GM12864 (cell line): ENCODE data around the gene CEACAM4.
"Not testable (repeated sequence)": the region's sequence is repeated elsewhere in the genome, so short reads cannot be mapped to it uniquely, and the experiment has no call there.

Experiments used
- DNase-seq: peaks from one replicate; pipeline ENCODE4 v3.0.0-alpha.2; 2011; ENCODE audit warnings: low read depth
- H3K4me3 ChIP-seq: 2 replicates; pipeline ENCODE4 v1.5.1; 2011; ENCODE audit warnings: mild to moderate bottlenecking, low read depth, low read length, control low read depth
- CTCF ChIP-seq: IDR thresholded peaks from 2 replicates; pipeline ENCODE4 v1.5.1; 2011; ENCODE audit warnings: low read depth, mild to moderate bottlenecking, moderate library complexity, low read length, control low read depth, inconsistent platforms; ENCODE audit errors: missing control alignments

CEACAM4 gene

GRCh38 chr19:41626877-41627276, at the start of gene CEACAM4:
Gene CEACAM4 (minus strand): TSS chr19:41627074. CDS start chr19:41626963, 111 bp downstream.
- no peak for TF ChIP-seq CTCF
- no peak for DNase-seq
- no peak within 1 kb of the TSS for H3K4me3 ChIP-seq

- H3K4me3 ChIP-seq, result no peak overlapping the region
- no peak for TF ChIP-seq CTCF
- no peak for DNase-seq
Measured at GRCh38 chr19:41671486-41671885, 44.6 kb upstream of the CEACAM4 start.

GRCh38 chr19:41670755-41671154, 43.9 kb upstream of the CEACAM4 start:
- TF ChIP-seq CTCF, result no peak
- no peak for DNase-seq
- no peak overlapping the region for H3K4me3 ChIP-seq

- DNase-seq, result no peak
- H3K4me3 ChIP-seq, result no peak overlapping the region
- no peak for TF ChIP-seq CTCF
Measured at GRCh38 chr19:41668315-41668714, 41.4 kb upstream of the CEACAM4 start.

GRCh38 chr19:41666075-41666474, 39.2 kb upstream of the CEACAM4 start:
- no peak overlapping the region for H3K4me3 ChIP-seq
- DNase-seq, result no peak
- TF ChIP-seq CTCF, result no peak

GRCh38 chr19:41657157-41657556, 30.3 kb upstream of the CEACAM4 start:
- TF ChIP-seq CTCF, result no peak
- DNase-seq, result no peak
- no peak overlapping the region for H3K4me3 ChIP-seq

GRCh38 chr19:41656756-41657155, 29.9 kb upstream of the CEACAM4 start:
- not testable (repeated sequence) for DNase-seq, H3K4me3 ChIP-seq

- no peak for DNase-seq
- no peak for TF ChIP-seq CTCF
- no peak overlapping the region for H3K4me3 ChIP-seq
Measured at GRCh38 chr19:41652250-41652649, 25.4 kb upstream of the CEACAM4 start.
